HepG2 (cell line): Measurements from ENCODE around the gene SPATA33. TPM values are rescaled to one million over a fixed set of nuclear protein-coding genes. Genes with fewer than 3 reads are reported as not detected.

Experiments
- ARID2 ChIP-seq: sonication (generic); formaldehyde crosslinking; IDR thresholded peaks from 2 replicates; pipeline ENCODE4 v1.8.1; 2022; ENCODE audit warnings: mild to moderate bottlenecking, missing genetic modification reagents, borderline replicate concordance
- BCL6 ChIP-seq: IDR thresholded peaks from 2 replicates; pipeline ENCODE4 v1.6.1; 2016; ENCODE audit warnings: missing genetic modification reagents, missing compliant biosample characterization
- CC2D1A ChIP-seq: sonication (generic); formaldehyde crosslinking; IDR thresholded peaks from 2 replicates; pipeline ENCODE4 v1.8.1; 2023; ENCODE audit warnings: mild to moderate bottlenecking, missing genetic modification reagents
- ESRRA ChIP-seq: sonication (generic); formaldehyde crosslinking; IDR thresholded peaks from 2 replicates; pipeline ENCODE4 v1.5.1; 2020; ENCODE audit warnings: mild to moderate bottlenecking, low read depth, missing genetic modification reagents
- HDAC2 ChIP-seq: sonication (generic); formaldehyde crosslinking; IDR thresholded peaks from 2 replicates; pipeline ENCODE4 v1.4.0; 2020; ENCODE audit warnings: missing genetic modification reagents
- KDM5A ChIP-seq: fragments of 200-600 bp; sonication (generic); IDR thresholded peaks from 2 replicates; pipeline ENCODE4 v1.7.0; 2018; ENCODE audit warnings: antibody characterized with exemption, mild to moderate bottlenecking, low read length, borderline replicate concordance
- MXD4 ChIP-seq: IDR thresholded peaks from 2 replicates; pipeline ENCODE4 v1.6.1; 2016; ENCODE audit warnings: mild to moderate bottlenecking, missing biosample characterization, missing genetic modification reagents
- PAX8 ChIP-seq: sonication (generic); formaldehyde crosslinking; IDR thresholded peaks from 2 replicates; pipeline ENCODE4 v1.8.0; 2022; ENCODE audit warnings: mild to moderate bottlenecking, missing genetic modification reagents, borderline replicate concordance
- PHF20 ChIP-seq: sonication (generic); formaldehyde crosslinking; IDR thresholded peaks from 2 replicates; pipeline ENCODE4 v1.5.0; 2020; ENCODE audit warnings: mild to moderate bottlenecking, missing genetic modification reagents
- RAD51 ChIP-seq: fragments of 450-650 bp; IDR thresholded peaks from 2 replicates; pipeline ENCODE4 v1.6.1; 2016; ENCODE audit warnings: borderline replicate concordance
- SRY ChIP-seq: sonication (generic); formaldehyde crosslinking; IDR thresholded peaks from 2 replicates; pipeline ENCODE4 v1.8.0; 2022; ENCODE audit warnings: mild to moderate bottlenecking, missing genetic modification reagents
- YEATS4 ChIP-seq: sonication (generic); formaldehyde crosslinking; IDR thresholded peaks from 2 replicates; pipeline ENCODE4 v1.4.0; 2020; ENCODE audit warnings: missing genetic modification reagents, borderline replicate concordance
- YY1 ChIP-seq: IDR thresholded peaks from 2 replicates; pipeline ENCODE4 v1.6.1; 2011; ENCODE audit warnings: low read length, low read depth, moderate library complexity, mild to moderate bottlenecking; ENCODE audit not compliant: insufficient read depth, insufficient replicate concordance
- ZBTB3 ChIP-seq: sonication (generic); formaldehyde crosslinking; IDR thresholded peaks from 2 replicates; pipeline ENCODE4 v1.4.0; 2020; ENCODE audit warnings: low read depth, mild to moderate bottlenecking, moderate library complexity, missing genetic modification reagents, borderline replicate concordance
- ZNF205 ChIP-seq: IDR thresholded peaks from 2 replicates; pipeline ENCODE4 v1.6.1; 2018; ENCODE audit warnings: missing biosample characterization, missing genetic modification reagents
- ZNF343 ChIP-seq: sonication (generic); formaldehyde crosslinking; IDR thresholded peaks from 2 replicates; pipeline ENCODE4 v1.4.0; 2020; ENCODE audit warnings: mild to moderate bottlenecking, missing genetic modification reagents
- ZNF547 ChIP-seq: sonication (generic); formaldehyde crosslinking; IDR thresholded peaks from 2 replicates; pipeline ENCODE4 v1.5.1; 2020; ENCODE audit warnings: mild to moderate bottlenecking, missing genetic modification reagents
- ZNF550 ChIP-seq: sonication (generic); formaldehyde crosslinking; IDR thresholded peaks from 2 replicates; pipeline ENCODE4 v1.4.0; 2020; ENCODE audit warnings: mild to moderate bottlenecking, missing genetic modification reagents, borderline replicate concordance
- ZNF577 ChIP-seq: sonication (generic); formaldehyde crosslinking; IDR thresholded peaks from 2 replicates; pipeline ENCODE4 v1.4.0; 2020; ENCODE audit warnings: mild to moderate bottlenecking, low read depth, missing genetic modification reagents, borderline replicate concordance
- ZNF598 ChIP-seq: sonication (generic); formaldehyde crosslinking; IDR thresholded peaks from 2 replicates; pipeline ENCODE4 v1.5.1; 2020; ENCODE audit warnings: mild to moderate bottlenecking, missing genetic modification reagents, borderline replicate concordance
- ZNF614 ChIP-seq: IDR thresholded peaks from 2 replicates; pipeline ENCODE4 v1.6.1; 2018; ENCODE audit warnings: missing biosample characterization, missing genetic modification reagents, inconsistent platforms, borderline replicate concordance
- ZNF790 ChIP-seq: sonication (generic); formaldehyde crosslinking; IDR thresholded peaks from 2 replicates; pipeline ENCODE4 v1.8.0; 2022; ENCODE audit warnings: missing genetic modification reagents, mild to moderate bottlenecking, borderline replicate concordance
- polyA plus RNA-seq, 8 experiments: library from polyadenylated mRNA; depleted of rRNA in 3 of 8; stranded (reverse) in 7 of 8; unstranded in 1 of 8; fragments of >200 nt; fragmentation: Illumina TruSeq in 4 of 8; extraction: Trizol in 4 of 8; gene quantifications; 2 replicates each; pipeline versions ENCODE4 v1.2.1 to v1.2.3, GENCODE V29; 2011 to 2016; ENCODE audit warnings: low read depth in 4 of 8, missing spikeins in 1 of 8, mixed read lengths in 1 of 8; ENCODE audit not compliant: insufficient read depth in 1 of 8
- total RNA-seq, 5 experiments: library from RNA; depleted of rRNA; stranded (reverse); fragments of >200 nt; fragmentation: Illumina TruSeq; extraction: Trizol; gene quantifications; 2 replicates each; pipeline ENCODE4 v1.2.3, GENCODE V29; 2016; ENCODE audit warnings: low read depth in 1 of 5
- TF ChIP-seq, protein P1 (sequence below): sonication (generic); IDR thresholded peaks from 2 replicates; pipeline ENCODE4 v1.6.1; 2016; ENCODE audit warnings: low read depth, borderline replicate concordance
- TF ChIP-seq, protein P2 (sequence below): sonication (generic); formaldehyde crosslinking; IDR thresholded peaks from 2 replicates; pipeline ENCODE4 v1.4.0; 2020; ENCODE audit warnings: missing genetic modification reagents
- TF ChIP-seq, protein P3 (sequence below): sonication (generic); formaldehyde crosslinking; IDR thresholded peaks from 2 replicates; pipeline ENCODE4 v1.5.0; 2020; ENCODE audit warnings: missing genetic modification reagents
- TF ChIP-seq, protein P4 (sequence below): sonication (generic); formaldehyde crosslinking; IDR thresholded peaks from 2 replicates; pipeline ENCODE4 v1.5.0; 2020; ENCODE audit warnings: missing genetic modification reagents, mild to moderate bottlenecking, borderline replicate concordance

The SPATA33 gene
- total and polyA plus RNA-seq, 2 of the 13 experiments (the other 11 are each of a cell fraction or from before 2014, with no cell fraction given) = 5.7 to 11.0 TPM

DNA sequence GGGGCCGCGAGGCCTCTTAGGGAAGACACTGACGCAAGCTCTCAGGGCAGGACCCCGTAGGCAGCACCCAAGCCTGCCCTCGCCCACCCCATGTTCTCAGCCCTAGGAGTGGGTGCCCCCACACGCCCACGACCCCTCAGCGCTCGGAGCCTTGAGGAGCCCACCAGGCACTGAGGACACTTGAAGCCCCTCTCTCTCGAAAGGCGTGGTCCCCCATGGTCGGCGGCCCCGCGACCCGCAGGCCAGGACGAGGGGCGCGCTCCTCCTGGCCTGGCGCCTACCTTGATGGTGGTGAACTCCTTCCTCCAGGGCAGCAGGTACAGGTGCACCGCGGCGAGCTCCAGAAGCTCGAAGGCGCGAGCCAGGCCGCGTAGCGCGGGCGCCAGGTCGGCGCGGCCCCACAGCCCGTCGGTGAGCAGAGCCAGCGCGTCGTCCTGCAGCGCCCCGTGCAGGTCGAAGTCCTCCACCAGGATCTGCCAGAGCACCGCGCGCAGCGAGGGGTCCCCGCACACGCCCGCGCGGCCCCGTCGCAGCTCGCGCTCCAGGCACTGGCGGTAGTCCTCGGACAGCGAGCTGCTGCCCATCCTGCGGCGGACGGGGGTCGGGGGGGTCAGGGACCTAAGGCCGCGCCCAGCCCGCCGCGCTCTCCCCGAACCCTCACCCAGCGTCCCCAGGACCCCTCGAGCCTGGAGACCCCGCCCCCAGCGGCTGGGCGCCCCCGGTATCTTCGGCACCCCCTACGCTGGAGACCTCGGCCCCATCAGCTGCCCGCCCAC lies 43.2 kb downstream of the SPATA33 start (continued):
- TF ChIP-seq ZNF205 (CRISPR knock-in tag) = 0 out of 2 replicates have a peak, but pooled peaks have one; percentile 21
- peak; percentile 63; the same call in 1 of the 2 replicates for TF ChIP-seq YEATS4
- TF ChIP-seq KDM5A = no peak
- peak; percentile 59; the same call in 1 of the 2 replicates for TF ChIP-seq ZNF790
- TF ChIP-seq ZNF614 (CRISPR knock-in tag) = peak; percentile 77; the same call in 1 of the 2 replicates
- TF ChIP-seq ZNF598 = peak; percentile 16; the same call in 1 of the 2 replicates
- TF ChIP-seq CC2D1A (CRISPR knock-in tag) = 0 out of 2 replicates have a peak, but pooled peaks have one; percentile 55
- TF ChIP-seq, protein P1, sequence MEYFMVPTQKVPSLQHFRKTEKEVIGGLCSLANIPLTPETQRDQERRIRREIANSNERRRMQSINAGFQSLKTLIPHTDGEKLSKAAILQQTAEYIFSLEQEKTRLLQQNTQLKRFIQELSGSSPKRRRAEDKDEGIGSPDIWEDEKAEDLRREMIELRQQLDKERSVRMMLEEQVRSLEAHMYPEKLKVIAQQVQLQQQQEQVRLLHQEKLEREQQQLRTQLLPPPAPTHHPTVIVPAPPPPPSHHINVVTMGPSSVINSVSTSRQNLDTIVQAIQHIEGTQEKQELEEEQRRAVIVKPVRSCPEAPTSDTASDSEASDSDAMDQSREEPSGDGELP = peak; percentile 4; the same call in 1 of the 2 replicates
- TF ChIP-seq ESRRA = peak; percentile 24
- TF ChIP-seq ARID2 (CRISPR knock-in tag) = no peak
- TF ChIP-seq, protein P2, sequence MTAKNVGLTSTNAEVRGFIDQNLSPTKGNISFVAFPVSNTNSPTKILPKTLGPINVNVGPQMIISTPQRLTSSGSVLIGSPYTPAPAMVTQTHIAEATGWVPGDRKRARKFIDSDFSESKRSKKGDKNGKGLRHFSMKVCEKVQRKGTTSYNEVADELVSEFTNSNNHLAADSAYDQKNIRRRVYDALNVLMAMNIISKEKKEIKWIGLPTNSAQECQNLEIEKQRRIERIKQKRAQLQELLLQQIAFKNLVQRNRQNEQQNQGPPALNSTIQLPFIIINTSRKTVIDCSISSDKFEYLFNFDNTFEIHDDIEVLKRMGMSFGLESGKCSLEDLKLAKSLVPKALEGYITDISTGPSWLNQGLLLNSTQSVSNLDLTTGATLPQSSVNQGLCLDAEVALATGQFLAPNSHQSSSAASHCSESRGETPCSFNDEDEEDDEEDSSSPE (CRISPR knock-in tag) = peak; percentile 45
- TF ChIP-seq, protein P3, sequence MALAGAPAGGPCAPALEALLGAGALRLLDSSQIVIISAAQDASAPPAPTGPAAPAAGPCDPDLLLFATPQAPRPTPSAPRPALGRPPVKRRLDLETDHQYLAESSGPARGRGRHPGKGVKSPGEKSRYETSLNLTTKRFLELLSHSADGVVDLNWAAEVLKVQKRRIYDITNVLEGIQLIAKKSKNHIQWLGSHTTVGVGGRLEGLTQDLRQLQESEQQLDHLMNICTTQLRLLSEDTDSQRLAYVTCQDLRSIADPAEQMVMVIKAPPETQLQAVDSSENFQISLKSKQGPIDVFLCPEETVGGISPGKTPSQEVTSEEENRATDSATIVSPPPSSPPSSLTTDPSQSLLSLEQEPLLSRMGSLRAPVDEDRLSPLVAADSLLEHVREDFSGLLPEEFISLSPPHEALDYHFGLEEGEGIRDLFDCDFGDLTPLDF (CRISPR knock-in tag) = no peak; the same call in 1 of the 2 replicates
- TF ChIP-seq HDAC2 (CRISPR knock-in tag) = peak; percentile 20; the same call in 1 of the 2 replicates
- peak; percentile 33; the same call in 1 of the 2 replicates for TF ChIP-seq SRY
- no peak; the same call in 1 of the 2 replicates for TF ChIP-seq ZNF343 (CRISPR knock-in tag)
- TF ChIP-seq BCL6 (CRISPR knock-in tag) = peak; percentile 34; the same call in 1 of the 2 replicates
- peak; percentile 22 for TF ChIP-seq YY1
- TF ChIP-seq ZNF577 (CRISPR knock-in tag) = 0 out of 2 replicates have a peak, but pooled peaks have one; percentile 69
- no peak; the same call in 1 of the 2 replicates for TF ChIP-seq ZNF547 (CRISPR knock-in tag)
- peak; percentile 79; the same call in 1 of the 2 replicates for TF ChIP-seq MXD4 (CRISPR knock-in tag)
- TF ChIP-seq, protein P4, sequence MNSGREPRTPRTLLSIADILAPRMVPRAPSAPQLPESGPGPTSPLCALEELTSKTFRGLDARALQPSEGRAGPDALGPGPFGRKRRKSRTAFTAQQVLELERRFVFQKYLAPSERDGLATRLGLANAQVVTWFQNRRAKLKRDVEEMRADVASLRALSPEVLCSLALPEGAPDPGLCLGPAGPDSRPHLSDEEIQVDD (CRISPR knock-in tag) = no peak; the same call in 1 of the 2 replicates
- 0 out of 2 replicates have a peak, but pooled peaks have one; percentile 51 for TF ChIP-seq PAX8
- no peak; the same call in 1 of the 2 replicates for TF ChIP-seq ZBTB3
- TF ChIP-seq PHF20 (CRISPR knock-in tag) = no peak; the same call in 1 of the 2 replicates
- TF ChIP-seq RAD51 = no peak
- TF ChIP-seq ZNF550 = no peak
